NCI-H1930 (cell line): ENCODE results near the gene PCDHGC4.

Source experiments
- DNase-seq, 2 experiments: peaks; one replicate each; lab custom pipeline; 2025; lab: John Stamatoyannopoulos, UW

Gene PCDHGC4

GRCh38 chr5:141484641-141485311 is at the start of gene PCDHGC4:
Gene PCDHGC4 (plus strand): TSS chr5:141485030. CDS start chr5:141485174, 144 bp downstream.
- peak; percentile 2 to 20 for DNase-seq

GRCh38 chr5:141437221-141437620 is 47.6 kb upstream of the PCDHGC4 start:
- no peak for DNase-seq

- DNase-seq: no peak
Measured at GRCh38 chr5:141439411-141440141, 45.3 kb upstream of the PCDHGC4 start.

- DNase-seq: no peak
Measured at GRCh38 chr5:141440341-141440740, 44.5 kb upstream of the PCDHGC4 start.

GRCh38 chr5:141441571-141442170 is 43.2 kb upstream of the PCDHGC4 start:
- DNase-seq: no peak

GRCh38 chr5:141465351-141465750 is 19.5 kb upstream of the PCDHGC4 start:
- DNase-seq: no peak

- DNase-seq: no peak
Measured at GRCh38 chr5:141475625-141476131, 9.2 kb upstream of the PCDHGC4 start, which contains the start of gene PCDHGC3. Gene PCDHGC3 (plus strand): TSS chr5:141475966. CDS start chr5:141476117, 151 bp downstream.

- no peak for DNase-seq
Measured at GRCh38 chr5:141476132-141476911, 8.5 kb upstream of the PCDHGC4 start.

GRCh38 chr5:141477044-141477575 is 7.7 kb upstream of the PCDHGC4 start:
- no peak for DNase-seq

GRCh38 chr5:141477815-141478214 is 7.0 kb upstream of the PCDHGC4 start:
- DNase-seq: no peak

GRCh38 chr5:141478321-141478945 is 6.4 kb upstream of the PCDHGC4 start:
- DNase-seq: no peak

- DNase-seq: no peak
Measured at GRCh38 chr5:141479776-141480175, 5.1 kb upstream of the PCDHGC4 start.

GRCh38 chr5:141483902-141484301 is 928 bp upstream of the PCDHGC4 start:
- no peak for DNase-seq

GRCh38 chr5:141484310-141484640 is 555 bp upstream of the PCDHGC4 start:
- DNase-seq: no peak

GRCh38 chr5:141485321-141486055 is 658 bp downstream of the PCDHGC4 start:
- DNase-seq: no peak

- DNase-seq: no peak
Measured at GRCh38 chr5:141486091-141486490, 1.3 kb downstream of the PCDHGC4 start.

- DNase-seq: no peak
Measured at GRCh38 chr5:141487131-141487530, 2.3 kb downstream of the PCDHGC4 start.

- no peak for DNase-seq
Measured at GRCh38 chr5:141488591-141489561, 4.0 kb downstream of the PCDHGC4 start, which contains the start of gene PCDHGC5. Gene PCDHGC5 (plus strand): TSS chr5:141489081. CDS start chr5:141489241, 160 bp downstream.

GRCh38 chr5:141489841-141490240 is 5.0 kb downstream of the PCDHGC4 start:
- DNase-seq: no peak
